DMS79 (cell line): ENCODE measurements around the gene SKI.
A peak's percentile ranks its signal among the peaks of the same experiment; 100 is the strongest.

Experiments used
- DNase-seq: peaks from one replicate; lab custom pipeline; 2025; lab: John Stamatoyannopoulos, UW

Gene SKI

GRCh38 chr1:2209400-2210083, 18.6 kb upstream of the SKI start:
- DNase-seq = no peak

- DNase-seq = no peak
These were observed 17.9 kb upstream of the SKI start for GRCh38 chr1:2210084-2210653.

- DNase-seq = no peak
These were observed 17.3 kb upstream of the SKI start for GRCh38 chr1:2210786-2211185.

- DNase-seq = no peak
These were observed 15.9 kb upstream of the SKI start for GRCh38 chr1:2212274-2212531.

- DNase-seq = no peak
These were observed 15.3 kb upstream of the SKI start for GRCh38 chr1:2212532-2213491.

GRCh38 chr1:2213576-2214505, 14.3 kb upstream of the SKI start:
- no peak for DNase-seq

GRCh38 chr1:2214541-2215241, 13.4 kb upstream of the SKI start:
- DNase-seq = no peak

- no peak for DNase-seq
These were observed 12.8 kb upstream of the SKI start for GRCh38 chr1:2215329-2215728.

- DNase-seq = no peak
These were observed 12.0 kb upstream of the SKI start for GRCh38 chr1:2215909-2216766.

- no peak for DNase-seq
These were observed 11.4 kb upstream of the SKI start for GRCh38 chr1:2216767-2217058.

GRCh38 chr1:2221271-2221670, 6.8 kb upstream of the SKI start:
- no peak for DNase-seq

- DNase-seq = no peak
These were observed 3.9 kb upstream of the SKI start for GRCh38 chr1:2224170-2224584.

GRCh38 chr1:2224631-2225428, 3.3 kb upstream of the SKI start:
- DNase-seq = no peak

GRCh38 chr1:2226525-2227345, 1.4 kb upstream of the SKI start:
- no peak for DNase-seq

- peak; percentile 92 for DNase-seq
These were observed 568 bp upstream of the SKI start for GRCh38 chr1:2227346-2228156.

- DNase-seq = no peak
These were observed 546 bp downstream of the SKI start for GRCh38 chr1:2228694-2229036.

GRCh38 chr1:2229037-2229864, 1.1 kb downstream of the SKI start:
- no peak for DNase-seq
